B cell (primary cell): Measurements from ENCODE around the gene LITAF. TPM values are rescaled to one million over a fixed set of nuclear protein-coding genes. Genes with fewer than 3 reads are reported as not detected.

Experiments
- ATAC-seq: fragments of 200-7000 bp; cut with Tn5 transposase; one replicate; pipeline ENCODE4 v1.10.0; 2021; ENCODE audit warnings: low read depth, mild to moderate bottlenecking, moderate number of reproducible peaks, moderate library complexity
- CTCF ChIA-PET: fragments of 350-600 bp; sonication (Branson Sonifier 250); formaldehyde crosslinking; loops from one replicate; lab custom pipeline; 2021; ENCODE audit warnings: antibody characterized with exemption, inconsistent platforms; lab: Charles Lee
- POLR2A ChIA-PET: fragments of 350-600 bp; sonication (Branson Sonifier 250); formaldehyde crosslinking; loops from one replicate; lab custom pipeline; 2021; ENCODE audit warnings: antibody characterized with exemption; lab: Charles Lee
- DNase-seq: peaks from one replicate; pipeline ENCODE4 v3.0.0; 2013
- H2AFZ ChIP-seq: 2 replicates; pipeline ENCODE4 v1.6.1; 2012; ENCODE audit warnings: mild to moderate bottlenecking, low read depth, low read length; ENCODE audit not compliant: insufficient read depth, poor library complexity, severe bottlenecking
- H3K27ac ChIP-seq, 2 donors: 1 replicate in 1 of 2; 2 replicates in 1 of 2; pipeline ENCODE4 v1.5.1; 2012 to 2013; ENCODE audit warnings: low read length in 2 of 2, mild to moderate bottlenecking in 2 of 2, moderate library complexity in 1 of 2
- H3K27me3 ChIP-seq, 4 experiments: fragments of 200-600 bp in 1 of 4; sonication (generic) in 1 of 4; replicated peaks in 1 of 4; 1 replicate in 2 of 4; 2 replicates in 2 of 4; pipeline versions ENCODE4 v1.6.1 to v1.7.0; 2013 to 2016; ENCODE audit warnings: low read length in 3 of 4, mild to moderate bottlenecking in 2 of 4, mixed read lengths in 1 of 4, moderate library complexity in 1 of 4; ENCODE audit not compliant: insufficient read depth in 4 of 4, control insufficient read depth in 3 of 4; ENCODE audit errors: control extremely low read depth in 1 of 4
- H3K36me3 ChIP-seq, 2 experiments: replicated peaks in 1 of 2; 1 replicate in 1 of 2; 2 replicates in 1 of 2; pipeline versions ENCODE4 v1.6.1 to v1.7.1; 2013; ENCODE audit warnings: low read length in 1 of 2; ENCODE audit not compliant: insufficient read depth in 2 of 2, control insufficient read depth in 1 of 2; ENCODE audit errors: control extremely low read depth in 1 of 2, extremely low read depth in 1 of 2
- H3K4me1 ChIP-seq, 2 donors: fragments of 200-600 bp in 1 of 2; sonication (generic) in 1 of 2; 1 replicate in 1 of 2; 2 replicates in 1 of 2; pipeline versions ENCODE4 v1.5.1 to v1.6.1; 2013 to 2017; ENCODE audit warnings: low read length in 2 of 2; ENCODE audit not compliant: control insufficient read depth in 2 of 2, insufficient read depth in 2 of 2
- H3K4me2 ChIP-seq: replicated peaks from 2 replicates; pipeline ENCODE3; 2012; ENCODE audit warnings: mild to moderate bottlenecking, low read depth, low read length; ENCODE audit not compliant: poor library complexity, severe bottlenecking
- H3K4me3 ChIP-seq, 5 experiments: fragments of 200-600 bp in 1 of 5; sonication (generic) in 1 of 5; 1 replicate in 3 of 5; 2 replicates in 2 of 5; pipeline versions ENCODE4 v1.5.1 to v1.7.0; 2011 to 2016; ENCODE audit warnings: low read length in 4 of 5, mild to moderate bottlenecking in 4 of 5, low read depth in 2 of 5, control low read depth in 1 of 5, moderate library complexity in 1 of 5; ENCODE audit not compliant: insufficient read depth in 1 of 5; ENCODE audit errors: control extremely low read depth in 1 of 5, extremely low read depth in 1 of 5
- H3K79me2 ChIP-seq: fragments of 200-600 bp; sonication (generic); one replicate; pipeline ENCODE4 v1.6.0; 2016; ENCODE audit warnings: low read length; ENCODE audit not compliant: control insufficient read depth, insufficient read depth
- H3K9ac ChIP-seq: fragments of 200-600 bp; sonication (generic); 2 replicates; pipeline ENCODE4 v1.6.1; 2017; ENCODE audit warnings: mild to moderate bottlenecking, low read length, moderate library complexity
- H3K9me3 ChIP-seq, 3 donors: one replicate each; pipeline versions ENCODE4 v1.6.1 to v1.7.1; 2013; ENCODE audit warnings: low read length in 2 of 3; ENCODE audit not compliant: control insufficient read depth in 2 of 3, insufficient read depth in 1 of 3; ENCODE audit errors: control extremely low read depth in 1 of 3
- H4K20me1 ChIP-seq: 2 replicates; pipeline ENCODE4 v1.6.0; 2012; ENCODE audit warnings: mild to moderate bottlenecking, low read length; ENCODE audit not compliant: insufficient read depth, control insufficient read depth, poor library complexity, severe bottlenecking
- H3K27ac Mint-ChIP-seq: one replicate; pipeline ENCODE4 v1.8.0; 2021; ENCODE audit warnings: mixed read lengths
- H3K27me3 Mint-ChIP-seq: one replicate; pipeline ENCODE4 v1.8.0; 2021; ENCODE audit warnings: mixed read lengths
- H3K4me1 Mint-ChIP-seq: one replicate; pipeline ENCODE4 v1.8.0; 2021; ENCODE audit warnings: mixed read lengths
- H3K4me3 Mint-ChIP-seq: one replicate; pipeline ENCODE4 v1.8.0; 2021; ENCODE audit warnings: mixed read lengths
- H3K9me3 Mint-ChIP-seq: one replicate; pipeline ENCODE4 v1.8.0; 2022; ENCODE audit warnings: mixed read lengths; ENCODE audit not compliant: insufficient read depth
- CTCF ChIP-seq: fragments of 200-600 bp; IDR thresholded peaks from one replicate; pipeline ENCODE4 v1.8.0; 2022; ENCODE audit warnings: antibody characterized with exemption, mild to moderate bottlenecking
- EZH2 ChIP-seq: IDR thresholded peaks from 2 replicates; pipeline ENCODE4 v1.6.1; 2012; ENCODE audit warnings: borderline replicate concordance, low read depth, mild to moderate bottlenecking, moderate library complexity, low read length; ENCODE audit not compliant: insufficient read depth, poor library complexity, severe bottlenecking
- WGBS: methylation state at CpG from one replicate; pipeline ENCODE4 v1.1.5; 2013; ENCODE audit warnings: missing lambda C conversion rate; ENCODE audit not compliant: insufficient coverage; 5-methylcytosine and 5-hydroxymethylcytosine counted together
- intact Hi-C: fragments of 100-400 bp; cut with micrococcal nuclease; formaldehyde crosslinking; loops from one replicate; pipeline ENCODE4 v1.10.0; 2022
- polyA plus RNA-seq: library from polyadenylated mRNA; depleted of rRNA; stranded (reverse); fragments of >200 nt; gene quantifications from 2 replicates; pipeline ENCODE4 v1.2.3, GENCODE V29; 2012
- total RNA-seq, 2 donors: library from RNA; stranded (reverse); fragments of 120-200 nt in 1 of 2; gene quantifications; 1 replicate in 1 of 2; 2 replicates in 1 of 2; pipeline versions ENCODE4 v1.2.3 to v1.2.4, GENCODE V29; 2013 to 2022

Gene LITAF
- total and polyA plus RNA-seq, 2 donors (not counting 1 experiment from before 2014, with no cell fraction given), result 93.6 to 125 TPM

GRCh38 chr16:11576427-11577289 is 10.1 kb downstream of the LITAF start:
- Histone ChIP-seq H4K20me1 (peaks cover 56% of the 10 kb centered on the region), H3K9me3 (peaks cover 0 to 3% (median 0%) of the 10 kb centered on the region in 3 donors), H3K9ac (no peak overlapping the region), H3K4me3 (peak overlapping the region in 1 of 5 experiments; percentile 15), H2AFZ (no peak overlapping the region), H3K4me2 (peak overlapping the region; percentile 67), H3K27me3 (no peaks in the 10 kb centered on the region), H3K79me2 (peaks cover 98% of the 10 kb centered on the region), H3K36me3 (peaks cover 0 to 3% of the 10 kb centered on the region in 2 experiments), H3K4me1 (peaks cover 65 to 82% of the 10 kb centered on the region in 2 donors), H3K27ac (peak overlapping the region in 1 of 2 donors; percentile 65)
- ChIA-PET POLR2A (interaction anchor here (0.6 to 1.2 kb wide), 3 partner anchors 9 to 85 kb away, joined by 4 to 8 read pairs (median 6); no protein-coding TSS in a partner anchor), CTCF (interaction anchor here (0.6 to 2.2 kb wide), 6 partner anchors 9 to 137 kb away, joined by 3 to 7 read pairs (median 4); partner anchors contain the start of gene LITAF)
- no peaks in the 10 kb centered on the region for H3K27me3 Mint-ChIP-seq
- H3K27ac Mint-ChIP-seq, result peak overlapping the region; percentile 89
- no peaks in the 10 kb centered on the region for H3K9me3 Mint-ChIP-seq
- H3K4me3 Mint-ChIP-seq, result peak overlapping the region; percentile 86
- intact Hi-C loops, result loop anchor here (1.0 kb wide), 1 partner anchor 8 kb away; no protein-coding TSS in a partner anchor
- peaks cover 79% of the 10 kb centered on the region for H3K4me1 Mint-ChIP-seq
- DNase-seq, result peak; percentile 85
- peak; percentile 66 for ATAC-seq
- TF ChIP-seq EZH2 (no peak), CTCF (no peak)
- WGBS, result 11% methylated on average over 4 of the region's 9 CpGs

- Histone ChIP-seq H3K9ac (no peak overlapping the region), H3K36me3 (peaks cover 0 to 3% of the 10 kb centered on the region in 2 experiments), H3K4me2 (peak overlapping the region; percentile 52), H3K27ac (peak overlapping the region in 1 of 2 donors; percentile 60), H3K27me3 (no peaks in the 10 kb centered on the region), H3K4me3 (no peak overlapping the region), H4K20me1 (peaks cover 62% of the 10 kb centered on the region), H3K4me1 (peaks cover 68 to 84% of the 10 kb centered on the region in 2 donors), H3K9me3 (no peaks in the 10 kb centered on the region), H2AFZ (no peak overlapping the region), H3K79me2 (peaks cover 98% of the 10 kb centered on the region)
- Mint-ChIP-seq H3K4me3 (peak overlapping the region; percentile 61), H3K9me3 (no peaks in the 10 kb centered on the region), H3K4me1 (peaks cover 81% of the 10 kb centered on the region), H3K27me3 (no peaks in the 10 kb centered on the region), H3K27ac (peak overlapping the region; percentile 82)
- WGBS, result 76% methylated on average over 5 of the region's 7 CpGs
- ChIA-PET CTCF (interaction anchor here (1.2 to 2.5 kb wide), 3 partner anchors 11 to 43 kb away, joined by 3 to 6 read pairs (median 3); partner anchors contain the start of gene LITAF), POLR2A (no interaction called here)
- no peak for TF ChIP-seq EZH2
- no peak for TF ChIP-seq CTCF
- intact Hi-C loops, result no loop called here
- no peak for ATAC-seq
- DNase-seq, result no peak
Measured at GRCh38 chr16:11575223-11575589, 11.5 kb downstream of the LITAF start.
